ENCODE measurements around the gene ABCC10. TPM values are rescaled to one million over a fixed set of nuclear protein-coding genes. Genes with fewer than 3 reads are reported as not detected.

Gene ABCC10
- total and polyA plus RNA-seq, 10 of the 15 experiments (the other 5 are each of a cell fraction or from before 2014, with no cell fraction given) = 0.80 to 18.2 (median 6.4) TPM

GRCh38 chr6:43459535-43459934 is 32.2 kb downstream of the ABCC10 start:
- in situ Hi-C loops (cut with MboI) = no loop called here
- ChIA-PET CTCF (interaction anchor here (1.0 to 2.2 kb wide), 3 partner anchors 12 to 196 kb away, joined by 4 to 12 read pairs (median 5); no protein-coding TSS in a partner anchor), POLR2A (interaction anchor here (1.0 to 1.2 kb wide), 2 partner anchors 13 to 18 kb away, joined by 3 read pairs; partner anchors contain the start of gene TJAP1)

More at GRCh38 chr6:43459535-43459934, 32.2 kb downstream of the ABCC10 start:
- ChIA-PET SMC1A (ENCODE audit: uncharacterized antibody, unreplicated experiment) (interaction anchor here (0.6 to 2.0 kb wide), 8 partner anchors 12 to 357 kb away, joined by 3 to 5 read pairs (median 3); partner anchors contain the start of gene TJAP1), RAD21 (ENCODE audit: unreplicated experiment) (no interaction called here)
- no peak overlapping the region for H3K27ac ChIP-seq (ENCODE audit: control insufficient read depth, insufficient read depth)
- H3K4me3 ChIP-seq = no peak overlapping the region
- no TSS peak for BruUV-seq (replicated peaks)
- H3K79me2 ChIP-seq (ENCODE audit: control insufficient read depth, insufficient read depth, low read length) = no peaks in the 10 kb centered on the region
- TF ChIP-seq MYB (IDR thresholded peaks at IDR 0.05; ENCODE audit: borderline replicate concordance, low read depth, low read length) = no peak
- TF ChIP-seq SMC3 (IDR thresholded peaks at IDR 0.05; ENCODE audit: borderline replicate concordance, low read length) = peak; percentile 7; the same call in 1 of the 2 replicates
- TF ChIP-seq CTCF (IDR thresholded peaks at IDR 0.05 in 2 of 3, conservative IDR thresholded peaks at IDR 0.05 in 1 of 3; ENCODE audit: control insufficient read depth in 2 of 3, extremely low read depth in 1 of 3, insufficient read depth in 1 of 3, low read depth in 3 of 3, low read length in 3 of 3) = peak in 1 of 3 experiments; percentile 20; a peak in 1 of 6 replicates
- TF ChIP-seq GABPA (IDR thresholded peaks at IDR 0.05; ENCODE audit: low read depth) = no peak
- intact Hi-C loops (cut with micrococcal nuclease; ENCODE audit: unreplicated experiment) = loop anchor here (10.0 kb wide), 1 partner anchor 615 kb away; no protein-coding TSS in a partner anchor
- FAIRE-seq = peak; percentile 38
- H3K9me3 ChIP-seq (replicated peaks; ENCODE audit: control insufficient read depth, insufficient read depth, low read length) = no peaks in the 10 kb centered on the region
- ATAC-seq = no peak
- H2AFZ ChIP-seq (ENCODE audit: control insufficient read depth, low read depth, low read length) = no peak overlapping the region
- H3K9ac ChIP-seq (ENCODE audit: control insufficient read depth, insufficient read depth, low read length) = no peak overlapping the region
- H4K20me1 ChIP-seq (ENCODE audit: control insufficient read depth, insufficient read depth) = no peaks in the 10 kb centered on the region
- no peak for DNase-seq (ENCODE audit: low read depth, low spot score)
- peaks cover 2 to 3% of the 10 kb centered on the region in 2 experiments; a peak in 3 of 4 replicates for H3K27me3 ChIP-seq (replicated peaks in 1 of 2; ENCODE audit: control insufficient read depth in 2 of 2, insufficient read depth in 2 of 2, low read length in 1 of 2)
- H3K4me2 ChIP-seq (ENCODE audit: control insufficient read depth, insufficient read depth) = no peak overlapping the region
- H3K4me1 ChIP-seq (ENCODE audit: control insufficient read depth, insufficient read depth, low read length) = peaks cover 10% of the 10 kb centered on the region
- WGBS (ENCODE audit: insufficient coverage, insufficient replicate concordance, low lambda C conversion rate, missing lambda C conversion rate) = 27% methylated on average over 1 of the region's 1 CpG
- no peaks in the 10 kb centered on the region for H3K36me3 ChIP-seq (ENCODE audit: control insufficient read depth in 2 of 2, insufficient read depth in 2 of 2, low read length in 1 of 2)

Data from GM12878 (cell line).